HG03521 (cell line): ENCODE results near the gene NFIA.

ENCODE experiments used
- ATAC-seq: cut with Tn5 transposase; IDR thresholded peaks from one replicate; pipeline ENCODE4 v1.9.1; 2021; ENCODE audit warnings: mild to moderate bottlenecking, moderate library complexity; ENCODE audit not compliant: unreplicated experiment

Gene NFIA

GRCh38 chr1:61353797-61354406, 271.5 kb downstream of the NFIA start:
- no peak for ATAC-seq

GRCh38 chr1:61356016-61356415, 273.7 kb downstream of the NFIA start:
- no peak for ATAC-seq

- ATAC-seq: no peak
These were observed 274.6 kb downstream of the NFIA start for GRCh38 chr1:61356995-61357394.

- no peak for ATAC-seq
These were observed 275.2 kb downstream of the NFIA start for GRCh38 chr1:61357539-61357938.

- ATAC-seq: no peak
These were observed 276.6 kb downstream of the NFIA start for GRCh38 chr1:61358770-61359455.

GRCh38 chr1:61361931-61362330, 279.6 kb downstream of the NFIA start:
- ATAC-seq: no peak

- no peak for ATAC-seq
These were observed 280.0 kb downstream of the NFIA start for GRCh38 chr1:61362351-61362750.

GRCh38 chr1:61368366-61368765, 286.0 kb downstream of the NFIA start:
- ATAC-seq: no peak

- ATAC-seq: no peak
These were observed 286.5 kb downstream of the NFIA start for GRCh38 chr1:61368876-61369275.

- ATAC-seq: no peak
These were observed 288.0 kb downstream of the NFIA start for GRCh38 chr1:61370177-61370912.

- no peak for ATAC-seq
These were observed 288.5 kb downstream of the NFIA start for GRCh38 chr1:61370913-61371279.

- ATAC-seq: no peak
These were observed 290.6 kb downstream of the NFIA start for GRCh38 chr1:61372944-61373343.

- ATAC-seq: no peak
These were observed 291.8 kb downstream of the NFIA start for GRCh38 chr1:61374156-61374555.

- ATAC-seq: no peak
These were observed 292.9 kb downstream of the NFIA start for GRCh38 chr1:61375082-61375880.

GRCh38 chr1:61376151-61376550, 293.8 kb downstream of the NFIA start:
- no peak for ATAC-seq

- no peak for ATAC-seq
These were observed 295.0 kb downstream of the NFIA start for GRCh38 chr1:61377242-61377958.

GRCh38 chr1:61378494-61379180, 296.3 kb downstream of the NFIA start:
- no peak for ATAC-seq

GRCh38 chr1:61379693-61380092, 297.3 kb downstream of the NFIA start:
- ATAC-seq: no peak

- ATAC-seq: no peak
These were observed 298.2 kb downstream of the NFIA start for GRCh38 chr1:61380561-61380960.

- no peak for ATAC-seq
These were observed 304.0 kb downstream of the NFIA start for GRCh38 chr1:61386323-61386722.
